Measurements from ENCODE around the gene CFAP300.

The CFAP300 gene

DNA sequence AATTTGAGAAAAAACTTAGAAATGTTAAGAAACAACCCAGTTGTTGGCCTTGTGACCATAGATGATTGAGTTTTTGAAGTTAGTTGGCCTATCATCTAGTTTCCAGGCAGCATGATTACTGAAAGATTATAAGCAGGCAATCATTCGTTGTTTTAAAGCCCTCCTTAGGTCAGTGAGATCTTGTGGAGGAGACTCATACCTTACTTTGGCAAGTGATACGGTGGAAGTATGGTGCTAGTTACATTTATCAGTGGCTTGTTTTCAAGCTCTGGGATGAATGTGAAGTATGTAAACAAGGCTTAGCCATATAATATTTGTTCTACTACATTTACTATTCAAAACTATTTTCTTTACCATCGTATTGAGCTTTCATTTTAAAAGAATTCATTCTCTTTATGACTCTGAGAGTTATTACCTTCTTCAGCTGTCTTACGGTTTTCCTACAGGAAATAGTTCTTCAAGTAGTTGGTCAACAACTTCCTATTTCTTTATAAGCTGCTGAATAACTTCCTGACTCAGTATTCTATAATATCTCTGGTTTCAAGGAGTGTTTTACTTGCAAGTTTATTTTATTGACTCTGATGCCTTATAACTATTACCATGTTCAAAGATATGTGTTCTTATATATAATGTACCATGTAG, 70.4 kb downstream of the CFAP300 start:
- intact Hi-C loops (cut with DNase I), result no loop called here
- no peak for DNase-seq

DNA sequence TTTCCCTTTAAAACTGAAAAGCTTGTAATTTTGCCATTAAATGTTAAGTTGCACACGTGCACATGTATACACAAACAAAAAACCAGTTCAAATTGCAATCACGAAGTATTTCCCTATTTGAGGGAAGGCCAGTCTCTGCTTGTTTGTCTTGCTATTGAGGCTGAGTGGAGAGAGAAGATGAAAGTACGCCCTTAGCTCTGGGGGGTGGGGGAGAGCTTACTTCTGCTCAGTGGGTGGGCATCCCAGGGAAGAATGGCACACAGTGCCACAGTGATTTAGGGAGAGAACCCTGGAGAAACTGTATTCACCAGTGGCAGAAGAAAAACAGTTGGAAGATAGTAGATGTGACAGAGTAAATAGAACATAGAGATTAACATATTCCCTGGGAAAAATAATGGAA, 71.7 kb downstream of the CFAP300 start:
- DNase-seq, result no peak
- intact Hi-C loops (cut with DNase I), result no loop called here

DNA sequence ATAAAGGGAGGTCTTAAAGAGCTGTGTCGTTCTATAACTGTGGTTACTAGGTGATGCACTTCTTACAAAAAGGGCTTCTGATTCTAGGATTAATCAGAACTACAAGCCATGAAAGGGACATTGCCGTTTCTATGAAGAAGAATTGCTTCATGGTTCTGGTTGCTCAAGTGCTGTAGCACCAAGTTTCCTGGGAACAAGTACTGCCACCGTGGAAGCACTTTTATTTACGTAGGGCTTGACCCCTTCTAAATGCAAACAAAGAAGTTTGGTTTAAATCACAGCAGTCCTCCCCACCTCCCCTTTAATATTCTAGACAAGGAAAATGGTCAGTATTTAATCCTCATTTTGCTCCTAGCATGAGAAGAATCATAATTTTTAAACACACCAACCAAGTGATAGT, 72.8 kb downstream of the CFAP300 start:
- intact Hi-C loops (cut with DNase I), result no loop called here
- DNase-seq, result no peak

DNA sequence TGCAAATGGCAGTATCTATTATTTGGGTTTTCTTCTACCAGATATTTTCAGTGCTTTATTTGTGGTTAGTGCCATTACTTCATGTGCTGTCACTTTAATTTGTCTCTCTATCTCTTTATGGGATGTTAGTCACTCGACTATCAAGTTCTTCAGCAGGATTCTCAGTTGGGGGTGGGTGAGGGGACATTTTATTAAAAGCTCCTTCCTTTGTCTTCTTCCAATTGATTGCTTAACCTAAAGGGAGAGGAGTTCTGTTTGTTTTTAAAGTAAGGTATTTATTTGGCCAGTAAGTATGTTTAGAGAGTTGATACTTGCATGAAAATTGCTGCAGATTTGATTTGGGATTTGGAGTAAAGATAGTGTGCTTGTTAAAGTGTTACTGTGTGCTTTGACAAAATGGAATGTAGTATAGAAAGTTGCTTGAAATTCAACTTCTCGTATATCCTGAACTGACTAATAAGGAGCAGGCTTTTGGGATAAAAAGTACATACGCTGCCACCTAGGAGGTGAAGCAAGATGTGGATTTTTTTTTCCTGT, 73.3 kb downstream of the CFAP300 start:
- DNase-seq, result no peak
- intact Hi-C loops (cut with DNase I), result no loop called here

DNA sequence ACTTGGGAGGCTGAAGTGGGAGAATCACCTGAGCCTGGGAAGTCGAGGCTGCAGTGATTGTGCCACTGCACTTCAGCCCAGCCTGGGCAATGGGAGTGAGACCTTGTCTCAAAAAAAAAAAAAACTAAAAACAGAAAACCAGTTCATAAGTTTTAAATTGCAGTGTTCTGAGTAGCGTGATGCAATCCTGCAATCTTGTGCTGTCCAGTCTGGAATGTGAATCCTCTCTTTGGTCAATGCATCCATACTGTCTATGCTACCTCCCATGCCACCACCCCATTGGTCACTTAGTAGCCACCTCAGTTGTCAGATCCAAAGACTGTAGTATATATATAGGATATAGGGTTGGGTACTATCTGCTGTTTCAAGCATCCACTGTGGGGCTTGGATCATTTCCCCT, 74.1 kb downstream of the CFAP300 start:
- intact Hi-C loops (cut with DNase I), result no loop called here
- no peak for DNase-seq
